GM18498 (cell line): ENCODE data around the gene TDRD1.
"Not testable (repeated sequence)": the region's sequence is repeated elsewhere in the genome, so short reads cannot be mapped to it uniquely, and the experiment has no call there.

ENCODE experiments used
- ATAC-seq: cut with Tn5 transposase; IDR thresholded peaks from one replicate; pipeline ENCODE4 v1.9.1; 2021; ENCODE audit warnings: mild to moderate bottlenecking, moderate library complexity; ENCODE audit not compliant: unreplicated experiment

The TDRD1 gene, protein sequence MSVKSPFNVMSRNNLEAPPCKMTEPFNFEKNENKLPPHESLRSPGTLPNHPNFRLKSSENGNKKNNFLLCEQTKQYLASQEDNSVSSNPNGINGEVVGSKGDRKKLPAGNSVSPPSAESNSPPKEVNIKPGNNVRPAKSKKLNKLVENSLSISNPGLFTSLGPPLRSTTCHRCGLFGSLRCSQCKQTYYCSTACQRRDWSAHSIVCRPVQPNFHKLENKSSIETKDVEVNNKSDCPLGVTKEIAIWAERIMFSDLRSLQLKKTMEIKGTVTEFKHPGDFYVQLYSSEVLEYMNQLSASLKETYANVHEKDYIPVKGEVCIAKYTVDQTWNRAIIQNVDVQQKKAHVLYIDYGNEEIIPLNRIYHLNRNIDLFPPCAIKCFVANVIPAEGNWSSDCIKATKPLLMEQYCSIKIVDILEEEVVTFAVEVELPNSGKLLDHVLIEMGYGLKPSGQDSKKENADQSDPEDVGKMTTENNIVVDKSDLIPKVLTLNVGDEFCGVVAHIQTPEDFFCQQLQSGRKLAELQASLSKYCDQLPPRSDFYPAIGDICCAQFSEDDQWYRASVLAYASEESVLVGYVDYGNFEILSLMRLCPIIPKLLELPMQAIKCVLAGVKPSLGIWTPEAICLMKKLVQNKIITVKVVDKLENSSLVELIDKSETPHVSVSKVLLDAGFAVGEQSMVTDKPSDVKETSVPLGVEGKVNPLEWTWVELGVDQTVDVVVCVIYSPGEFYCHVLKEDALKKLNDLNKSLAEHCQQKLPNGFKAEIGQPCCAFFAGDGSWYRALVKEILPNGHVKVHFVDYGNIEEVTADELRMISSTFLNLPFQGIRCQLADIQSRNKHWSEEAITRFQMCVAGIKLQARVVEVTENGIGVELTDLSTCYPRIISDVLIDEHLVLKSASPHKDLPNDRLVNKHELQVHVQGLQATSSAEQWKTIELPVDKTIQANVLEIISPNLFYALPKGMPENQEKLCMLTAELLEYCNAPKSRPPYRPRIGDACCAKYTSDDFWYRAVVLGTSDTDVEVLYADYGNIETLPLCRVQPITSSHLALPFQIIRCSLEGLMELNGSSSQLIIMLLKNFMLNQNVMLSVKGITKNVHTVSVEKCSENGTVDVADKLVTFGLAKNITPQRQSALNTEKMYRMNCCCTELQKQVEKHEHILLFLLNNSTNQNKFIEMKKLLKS

DNA sequence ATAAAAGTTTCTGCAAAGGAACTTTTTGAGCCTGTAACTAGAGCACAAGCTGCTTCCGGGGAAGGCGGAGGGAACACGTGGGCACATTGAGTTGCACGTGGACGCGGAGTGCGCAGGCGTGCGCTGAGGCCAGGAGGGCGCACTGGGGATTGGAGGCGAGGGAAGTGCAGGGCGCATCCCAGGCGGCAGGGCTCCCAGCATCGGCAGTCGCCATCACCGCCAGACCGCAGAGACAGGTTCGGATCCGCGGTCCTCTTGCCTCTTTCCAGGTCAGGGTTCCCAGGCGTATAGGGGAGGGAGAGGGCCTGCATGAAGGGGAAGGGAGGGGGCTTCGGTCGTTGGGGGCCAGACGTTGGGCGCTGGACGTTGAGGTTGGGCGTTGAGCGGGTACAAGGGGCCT is at the start of gene TDRD1:
Gene TDRD1, plus strand, starts transcription at position 206 of the 400 bp plus-strand sequence. CDS start 8,479 bp downstream, outside the sequence.
- ATAC-seq, result no peak

DNA sequence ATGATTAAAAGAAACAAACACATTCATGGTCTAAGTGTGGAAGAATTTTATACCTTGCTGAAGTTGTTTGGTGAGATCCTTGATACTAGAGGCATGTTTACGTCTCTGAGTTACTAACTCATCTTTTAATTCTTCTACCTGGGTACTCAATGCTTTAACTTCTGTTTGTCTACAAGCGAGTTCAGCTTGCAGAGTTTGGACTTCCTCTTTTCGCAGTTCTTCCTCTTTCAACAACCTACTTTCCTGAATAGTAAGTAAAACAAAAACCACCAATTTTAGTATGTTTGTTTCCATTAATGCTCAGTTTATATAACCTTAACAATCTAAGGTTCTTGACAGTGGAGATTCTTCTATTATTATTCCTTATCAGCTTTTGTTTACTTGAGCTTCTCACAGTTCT is 48.1 kb upstream of the TDRD1 start:
- peak; percentile 80 for ATAC-seq

DNA sequence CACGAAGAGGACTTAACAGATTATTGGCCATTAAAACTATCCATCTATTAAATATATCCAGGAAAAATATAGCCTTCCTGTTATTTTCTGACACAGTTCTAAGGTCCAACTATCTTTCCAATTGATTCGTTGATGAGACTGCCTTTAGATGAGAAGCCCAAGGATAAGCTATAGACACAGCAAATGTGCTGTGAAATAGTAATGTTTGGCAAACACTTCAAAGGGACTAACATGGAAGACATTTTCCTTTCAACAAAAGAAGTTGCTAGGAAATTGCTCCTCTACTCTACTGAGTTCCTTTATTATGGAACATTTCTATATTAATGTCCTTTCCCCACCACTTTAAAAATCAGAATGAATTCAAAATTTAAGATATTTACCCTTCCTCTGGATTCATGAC is 43.7 kb upstream of the TDRD1 start:
- ATAC-seq, result no peak

DNA sequence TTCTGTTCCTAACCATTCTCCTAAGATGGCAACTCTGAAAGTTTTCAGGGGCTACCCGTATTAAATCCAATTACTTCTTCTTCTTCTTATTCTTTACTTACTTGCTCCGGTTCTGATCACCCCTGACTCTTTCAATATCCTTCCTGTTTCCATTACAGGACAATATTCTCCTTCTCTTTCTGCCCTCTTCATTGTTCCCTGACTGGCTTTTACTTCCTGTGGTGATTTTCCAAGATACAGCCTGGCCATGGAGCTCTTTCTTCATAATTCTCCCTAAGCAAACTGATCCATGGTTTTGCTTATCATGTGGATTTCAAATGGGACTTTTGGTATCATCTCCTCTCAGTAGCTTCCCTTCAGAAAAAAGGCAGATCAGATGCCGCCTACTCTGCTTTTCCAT is 40.6 kb upstream of the TDRD1 start:
- ATAC-seq, result no peak

DNA sequence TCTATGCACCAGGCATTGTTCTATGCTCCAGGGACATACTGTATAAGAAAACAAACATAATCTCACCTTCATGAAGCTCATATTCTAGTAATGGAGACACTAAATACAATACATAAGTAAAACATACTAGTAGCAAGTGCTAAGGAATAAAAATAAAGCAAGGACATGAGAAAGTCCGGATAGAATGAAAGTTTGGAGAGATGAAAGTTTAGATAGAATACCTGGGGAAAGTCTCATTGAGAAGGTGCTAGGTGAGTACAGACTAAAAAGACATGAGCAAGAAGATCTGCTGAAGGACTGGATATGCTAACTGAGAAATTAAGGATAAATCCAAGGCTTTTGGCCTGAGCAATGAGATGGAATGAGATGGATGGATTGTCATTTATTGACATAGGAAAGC is 39.1 kb upstream of the TDRD1 start:
- no peak for ATAC-seq

DNA sequence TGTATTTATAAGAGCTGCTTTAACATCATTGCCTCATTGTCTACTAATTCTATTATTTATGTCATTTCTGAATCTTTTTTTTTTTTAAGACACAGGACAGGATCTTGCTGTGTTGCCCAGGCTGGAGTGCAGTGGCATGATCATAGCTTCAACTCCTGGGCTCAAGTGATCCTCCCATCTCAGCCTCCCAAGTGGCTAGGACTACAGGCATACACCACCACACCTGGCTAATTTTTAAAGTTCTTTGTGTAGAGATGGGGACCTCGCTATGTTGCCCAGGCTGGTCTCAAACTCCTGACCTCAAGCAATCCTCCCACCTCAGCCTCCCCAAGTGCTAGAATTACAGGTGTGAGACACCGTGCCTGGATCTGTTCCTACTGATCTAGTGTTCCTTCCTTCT is 38.3 kb upstream of the TDRD1 start:
- ATAC-seq, result not testable (repeated sequence)

DNA sequence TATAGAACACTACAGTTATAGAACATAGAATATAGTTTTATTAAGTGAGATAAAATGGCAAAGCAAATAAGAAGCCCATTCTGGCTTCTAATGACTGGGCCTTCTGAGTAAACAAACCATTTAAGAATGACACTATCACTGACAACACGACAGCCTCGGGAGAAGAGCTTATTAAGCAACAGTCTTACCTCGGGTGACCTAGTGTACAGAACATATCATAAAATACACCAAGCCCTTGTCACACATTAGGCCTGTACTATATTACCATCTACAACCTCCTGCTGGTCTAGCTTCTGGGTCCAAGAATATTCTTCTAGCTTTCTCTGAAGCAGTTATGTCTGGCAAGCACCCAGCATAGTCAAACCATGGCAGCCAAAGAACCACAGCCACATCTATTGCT is 37.1 kb upstream of the TDRD1 start:
- ATAC-seq, result no peak

DNA sequence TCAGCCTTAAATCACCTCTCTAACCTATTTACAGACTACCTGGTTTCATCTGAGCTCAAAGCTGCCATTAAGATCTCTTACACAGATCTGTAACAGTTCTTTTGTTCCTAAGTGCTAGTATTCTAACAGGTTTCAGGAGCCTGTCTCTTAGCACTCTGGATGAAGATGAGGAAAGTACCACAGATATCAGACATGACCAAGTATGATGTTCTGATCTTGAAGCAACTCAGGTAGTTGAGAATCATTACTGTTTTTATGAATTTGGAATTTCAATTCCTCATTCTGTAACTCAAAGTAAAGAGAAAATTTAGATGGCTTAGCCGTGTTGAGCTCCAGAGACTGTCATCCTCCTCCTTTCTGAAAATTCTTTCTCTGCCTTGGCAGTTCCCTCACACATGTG is 36.0 kb upstream of the TDRD1 start:
- no peak for ATAC-seq

DNA sequence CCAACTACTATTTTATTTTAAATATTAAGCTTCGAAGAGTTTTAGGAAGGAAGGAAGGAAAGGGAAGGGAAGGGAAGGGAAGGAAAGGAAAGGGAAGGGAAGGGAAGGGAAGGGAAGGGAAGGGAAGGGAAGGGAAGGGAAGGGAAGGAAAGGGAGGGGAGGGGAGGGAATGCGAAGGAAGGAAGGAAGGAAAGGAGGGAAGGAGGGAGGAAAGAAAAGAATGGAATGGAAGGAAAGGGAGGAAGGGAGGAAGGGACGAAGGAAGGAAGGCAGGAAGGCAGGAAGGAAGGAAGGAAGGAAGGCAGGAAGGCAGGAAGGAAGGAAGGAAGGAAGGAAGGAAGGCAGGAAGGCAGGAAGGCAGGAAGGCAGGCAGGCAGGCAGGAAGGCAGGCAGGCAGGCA is 29.7 kb upstream of the TDRD1 start:
- ATAC-seq, result not testable (repeated sequence)

DNA sequence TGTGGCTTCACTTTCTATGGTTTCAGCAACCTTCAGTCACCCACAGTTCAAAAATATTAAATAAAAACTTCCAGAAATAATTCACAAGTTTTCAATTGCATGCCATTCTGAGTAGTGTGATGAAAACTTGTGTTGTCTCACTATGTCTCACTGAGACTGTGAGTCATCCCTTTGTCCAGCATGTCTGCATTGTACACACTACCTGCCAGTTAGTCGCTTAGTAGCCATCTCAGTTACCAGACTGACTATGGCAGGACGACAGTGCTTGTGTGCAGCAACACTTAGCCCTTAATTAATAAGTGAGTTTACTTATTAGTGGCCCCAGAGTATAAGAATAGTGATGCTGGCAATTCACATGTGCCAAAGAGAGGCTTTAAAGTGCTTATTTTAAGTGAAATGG is 27.7 kb upstream of the TDRD1 start:
- ATAC-seq, result no peak

DNA sequence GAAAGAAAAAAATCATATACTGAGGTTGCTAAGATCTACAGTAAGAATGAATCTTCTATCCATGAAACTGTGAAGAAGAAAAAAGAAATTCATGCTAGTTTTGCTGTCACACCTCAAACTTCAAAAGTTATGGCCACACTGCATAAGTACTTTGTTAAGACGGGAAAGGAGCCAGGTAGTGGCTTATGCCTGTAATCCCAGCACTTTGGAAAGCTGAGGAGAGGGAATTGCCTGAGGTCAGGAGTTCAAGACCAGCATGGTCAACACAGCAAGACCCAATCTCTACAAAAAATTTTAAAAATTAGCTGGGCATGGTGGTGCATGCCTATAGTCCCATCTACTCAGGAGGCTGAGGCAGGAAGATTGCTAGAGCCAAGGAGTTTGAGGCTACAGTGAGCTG is 27.3 kb upstream of the TDRD1 start:
- ATAC-seq, result no peak

DNA sequence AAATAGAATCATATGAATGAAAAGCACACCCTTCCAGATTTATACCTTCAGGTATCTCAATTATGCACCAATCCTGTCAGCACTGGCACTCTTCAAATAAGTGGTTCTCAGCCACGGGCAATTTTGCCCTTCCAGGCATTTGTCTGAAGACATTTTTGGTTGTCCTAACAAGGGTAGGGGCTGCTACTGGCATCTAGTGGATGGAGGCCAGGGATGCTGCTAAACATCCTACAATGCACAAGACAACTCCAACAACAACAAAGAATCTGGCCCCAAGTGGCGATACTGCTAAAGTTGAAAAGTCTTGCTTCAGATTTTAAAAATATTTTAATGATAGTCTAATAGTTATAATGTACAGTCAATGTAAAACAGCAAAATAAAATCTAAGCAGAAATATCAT is 21.2 kb upstream of the TDRD1 start:
- ATAC-seq, result no peak

DNA sequence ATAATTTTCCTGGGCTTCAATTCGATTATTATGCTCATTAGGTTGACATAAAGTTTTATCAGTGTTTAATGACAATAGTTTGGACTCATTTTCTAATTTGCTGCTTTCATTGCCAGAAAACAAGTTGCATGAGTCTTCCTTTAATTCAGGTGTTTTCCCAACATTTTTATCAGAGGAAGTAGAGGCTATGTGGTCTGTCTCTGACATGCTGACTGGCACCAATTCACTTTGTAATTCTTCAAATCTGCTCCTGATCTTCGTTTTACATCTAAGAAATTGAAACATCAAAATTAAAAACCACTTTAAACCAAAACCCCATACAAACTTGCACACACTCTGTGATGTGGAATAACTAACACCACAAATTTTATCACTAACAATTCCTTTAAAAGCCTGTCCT is 16.1 kb upstream of the TDRD1 start:
- ATAC-seq, result no peak

DNA sequence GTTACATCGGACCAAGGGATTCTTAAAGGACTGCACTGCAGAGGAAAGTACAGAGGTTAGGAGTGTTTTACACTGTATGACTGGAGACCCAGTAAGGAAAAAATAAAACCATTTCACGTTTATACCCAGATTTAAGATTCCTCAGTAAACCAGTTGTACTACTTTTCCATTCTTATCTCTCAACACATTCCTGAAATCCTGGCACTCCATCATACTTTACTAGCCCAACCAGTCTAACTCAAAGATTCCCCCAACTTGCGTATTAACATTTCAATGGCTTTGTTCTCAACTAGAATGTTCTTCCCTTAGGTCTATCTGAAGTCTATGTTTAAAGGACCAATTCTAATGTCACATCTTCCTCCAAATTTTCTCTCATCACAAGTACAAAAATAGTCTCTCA is 13.1 kb upstream of the TDRD1 start:
- ATAC-seq, result no peak

DNA sequence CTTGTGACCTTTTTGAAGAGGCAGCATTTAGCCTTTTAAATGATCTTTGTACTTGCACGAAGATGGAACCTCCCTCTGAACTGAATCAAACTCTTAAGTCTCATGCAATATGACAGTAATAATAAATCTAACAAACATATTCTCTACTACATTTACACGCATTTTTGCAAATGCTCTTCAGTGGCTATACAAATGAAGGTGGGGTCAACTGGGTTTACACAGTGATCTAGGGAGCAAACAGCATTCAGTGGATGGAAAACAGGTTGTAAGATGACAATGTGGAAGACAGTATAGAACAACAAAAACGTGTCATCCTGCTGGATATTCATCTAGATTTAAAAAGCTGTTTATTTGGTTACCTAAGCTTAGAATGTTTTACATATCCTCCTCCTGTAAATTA is 12.7 kb upstream of the TDRD1 start:
- no peak for ATAC-seq

DNA sequence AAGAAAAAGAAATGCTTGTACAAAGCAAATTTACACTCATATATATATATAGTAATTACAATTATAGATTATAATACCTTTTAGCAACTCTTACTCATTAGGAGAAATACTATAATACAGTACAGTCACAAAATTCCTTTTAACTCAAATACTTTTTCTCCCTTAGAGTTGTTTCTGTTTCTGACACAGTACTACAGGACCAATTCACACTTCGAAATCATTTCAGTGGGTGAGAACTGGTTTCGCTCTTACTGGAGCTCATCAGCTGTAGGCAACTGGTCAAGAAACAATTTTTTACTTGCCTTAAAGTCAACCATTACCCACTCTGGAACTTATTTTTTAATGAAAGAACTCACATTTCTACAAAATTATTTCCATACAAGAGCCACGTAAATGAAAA is 11.2 kb upstream of the TDRD1 start:
- no peak for ATAC-seq

DNA sequence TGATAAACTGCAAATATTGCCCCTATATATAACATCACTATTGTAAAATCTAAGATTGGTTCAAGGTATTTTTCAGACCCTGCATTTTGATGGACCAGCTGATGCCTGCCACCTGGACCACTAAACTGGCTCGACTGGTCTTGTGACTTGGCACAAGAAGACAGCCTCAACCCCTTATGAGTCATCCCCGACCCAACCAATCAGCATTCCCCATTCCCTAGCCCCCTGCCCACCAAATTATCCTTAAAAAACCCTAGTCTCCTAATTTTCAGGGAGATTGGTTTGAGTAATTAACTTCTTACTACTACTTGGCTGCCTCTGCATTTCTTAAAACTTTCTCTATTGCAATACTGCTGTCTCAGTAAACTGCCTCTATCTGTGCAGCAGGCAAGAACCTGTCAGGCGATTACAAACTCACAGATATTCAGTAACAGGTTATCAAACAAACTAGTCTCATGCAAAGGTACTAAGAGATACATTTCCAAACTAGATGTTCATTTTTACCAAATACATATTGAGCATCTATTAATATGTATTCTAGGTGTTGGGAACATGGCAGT is 10.6 kb upstream of the TDRD1 start:
- no peak for ATAC-seq

DNA sequence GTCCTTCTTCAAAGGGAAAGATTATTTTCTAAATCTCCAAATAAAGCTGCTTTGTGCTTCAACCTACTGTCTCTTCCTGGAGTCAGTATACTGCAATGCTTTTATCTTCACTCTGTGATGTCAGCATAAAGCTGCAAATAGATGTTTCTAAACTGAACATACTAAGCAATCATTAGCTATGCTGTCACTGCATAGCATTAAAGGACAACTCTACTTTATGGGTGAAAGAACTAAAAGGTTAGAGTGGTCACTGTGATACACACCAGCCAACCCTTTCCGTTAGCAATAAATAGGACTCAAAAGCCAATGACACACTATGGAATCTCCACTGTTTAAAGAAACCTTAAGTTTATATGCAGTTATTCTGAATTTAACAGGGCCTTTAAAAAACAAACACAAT is 6.9 kb upstream of the TDRD1 start:
- ATAC-seq, result no peak

DNA sequence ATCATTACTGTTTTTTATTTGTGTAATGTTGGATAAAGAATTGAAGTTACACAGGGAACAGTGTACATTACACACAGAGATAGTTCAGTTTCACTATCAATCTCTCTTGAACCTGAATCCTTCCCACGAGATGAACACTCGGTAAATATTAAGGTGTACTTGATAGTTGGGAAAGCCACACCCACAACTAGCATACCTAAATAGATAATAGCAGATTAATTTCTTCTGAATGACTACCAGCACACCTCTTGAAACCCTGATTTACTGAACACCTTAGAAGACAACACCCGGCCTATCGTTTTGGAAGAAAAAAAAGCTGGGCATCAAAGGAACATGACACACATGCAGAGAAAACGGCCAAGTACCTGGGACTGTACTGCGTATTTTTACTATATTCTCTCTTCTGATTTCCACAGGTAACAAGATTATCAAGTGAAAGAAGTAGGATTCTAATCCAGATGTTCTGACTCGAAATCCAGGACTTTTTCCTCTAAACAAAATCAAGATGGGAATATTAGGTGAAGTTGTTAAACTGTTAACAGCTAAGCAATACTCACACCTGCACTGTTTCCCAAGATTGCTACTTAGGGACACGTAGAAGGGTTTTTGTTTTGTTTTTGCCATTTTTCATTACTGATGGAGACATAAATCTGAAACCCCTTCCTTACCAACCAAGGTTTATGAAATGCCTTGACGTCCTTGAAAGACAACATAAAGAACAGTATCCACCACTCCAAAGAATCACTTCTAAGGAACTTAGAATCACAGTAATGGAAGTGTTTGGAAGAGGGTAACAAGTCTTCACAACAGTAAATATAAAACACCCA is 6.2 kb upstream of the TDRD1 start:
- no peak for ATAC-seq

DNA sequence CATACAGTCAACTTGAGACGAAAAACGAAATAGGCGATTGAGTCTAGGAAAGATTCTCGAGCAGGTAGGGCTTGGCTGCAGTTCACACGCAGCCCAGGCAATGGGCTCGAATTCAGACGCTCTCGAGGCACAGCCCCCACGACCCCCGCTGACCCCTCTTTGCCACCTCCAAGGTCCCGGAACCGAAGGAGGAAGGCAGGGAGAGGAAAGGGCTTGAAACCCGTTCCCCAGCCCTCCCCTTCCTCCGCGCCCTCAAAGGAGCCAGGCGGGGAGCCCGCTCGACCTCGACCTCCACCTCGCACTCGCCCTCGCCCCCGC is 5.6 kb upstream of the TDRD1 start:
- peak; percentile 2 for ATAC-seq
